Measurements from ENCODE around the gene AMIGO2. TPM values are rescaled to one million over a fixed set of nuclear protein-coding genes. Genes with fewer than 3 reads are reported as not detected.
"Not testable (repeated sequence)": the region's sequence is repeated elsewhere in the genome, so short reads cannot be mapped to it uniquely, and the experiment has no call there.

The AMIGO2 gene
- 34.4 TPM for polyA plus RNA-seq (2013, experiment 1 of 2)
- polyA plus RNA-seq (2013, experiment 2 of 2), result 39.7 TPM

GRCh38 chr12:47079468-47079980 lies at the start of gene AMIGO2, which contains the start of gene PCED1B:
AMIGO2 (minus strand) TSS chr12:47079959; CDS start chr12:47079002, 957 bp downstream.
PCED1B (plus strand) TSS chr12:47079621; CDS start chr12:47235064, 155,443 bp downstream.
- H3K4me1 ChIP-seq (ENCODE audit: control insufficient read depth, insufficient read depth, low read length, poor library complexity, severe bottlenecking), result peaks cover 23% of the 10 kb centered on the region
- no peaks in the 10 kb centered on the region for H3K9me3 ChIP-seq (ENCODE audit: control insufficient read depth, low read length)
- peaks cover 6% of the 10 kb centered on the region for H3K36me3 ChIP-seq (ENCODE audit: control insufficient read depth, insufficient read depth, low read length)
- peak within 1 kb of the TSS; percentile 79 for H3K27ac ChIP-seq (ENCODE audit: low read depth, low read length, severe bottlenecking)
- peak within 1 kb of the TSS; percentile 64 for H3K4me3 ChIP-seq (ENCODE audit: extremely low read depth, insufficient read depth, low read length, poor library complexity, severe bottlenecking)
- WGBS, 2 experiments (ENCODE audit: insufficient coverage in 2 of 2), result 0% methylated on average over 29 to 41 of the region's 58 CpGs

GRCh38 chr12:47126246-47126645 lies 46.5 kb upstream of the AMIGO2 start:
- no CpG with 5 or more reads among the region's 1 CpG for WGBS, 2 experiments (ENCODE audit: insufficient coverage in 2 of 2)

GRCh38 chr12:47124451-47124850 lies 44.7 kb upstream of the AMIGO2 start:
- 78% methylated on average over 1 of the region's 1 CpG; no CpG with 5 or more reads in 1 of the 2 experiments for WGBS, 2 experiments (ENCODE audit: insufficient coverage in 2 of 2)
- Histone ChIP-seq H3K27ac (ENCODE audit: low read depth, low read length, severe bottlenecking) (no peak overlapping the region), H3K9me3 (ENCODE audit: control insufficient read depth, low read length) (no peaks in the 10 kb centered on the region), H3K36me3 (ENCODE audit: control insufficient read depth, insufficient read depth, low read length) (no peaks in the 10 kb centered on the region), H3K4me1 (ENCODE audit: control insufficient read depth, insufficient read depth, low read length, poor library complexity, severe bottlenecking) (no peaks in the 10 kb centered on the region), H3K4me3 (ENCODE audit: extremely low read depth, insufficient read depth, low read length, poor library complexity, severe bottlenecking) (no peak overlapping the region)

More at GRCh38 chr12:47126246-47126645, 46.5 kb upstream of the AMIGO2 start:
- Histone ChIP-seq H3K36me3 (ENCODE audit: control insufficient read depth, insufficient read depth, low read length) (no peaks in the 10 kb centered on the region), H3K4me1 (ENCODE audit: control insufficient read depth, insufficient read depth, low read length, poor library complexity, severe bottlenecking) (no peaks in the 10 kb centered on the region), H3K27ac (ENCODE audit: low read depth, low read length, severe bottlenecking) (no peak overlapping the region), H3K9me3 (ENCODE audit: control insufficient read depth, low read length) (no peaks in the 10 kb centered on the region), H3K4me3 (ENCODE audit: extremely low read depth, insufficient read depth, low read length, poor library complexity, severe bottlenecking) (no peak overlapping the region)

GRCh38 chr12:47123730-47124129 lies 44.0 kb upstream of the AMIGO2 start:
- no peaks in the 10 kb centered on the region for H3K36me3 ChIP-seq (ENCODE audit: control insufficient read depth, insufficient read depth, low read length)
- no peaks in the 10 kb centered on the region for H3K9me3 ChIP-seq (ENCODE audit: control insufficient read depth, low read length)
- H3K4me1 ChIP-seq (ENCODE audit: control insufficient read depth, insufficient read depth, low read length, poor library complexity, severe bottlenecking), result no peaks in the 10 kb centered on the region
- H3K27ac ChIP-seq (ENCODE audit: low read depth, low read length, severe bottlenecking), result no peak overlapping the region
- no peak overlapping the region for H3K4me3 ChIP-seq (ENCODE audit: extremely low read depth, insufficient read depth, low read length, poor library complexity, severe bottlenecking)
- no CpG with 5 or more reads among the region's 1 CpG for WGBS, 2 experiments (ENCODE audit: insufficient coverage in 2 of 2)

- Histone ChIP-seq H3K4me3 (ENCODE audit: extremely low read depth, insufficient read depth, low read length, poor library complexity, severe bottlenecking) (no peak overlapping the region), H3K4me1 (ENCODE audit: control insufficient read depth, insufficient read depth, low read length, poor library complexity, severe bottlenecking) (no peaks in the 10 kb centered on the region), H3K9me3 (ENCODE audit: control insufficient read depth, low read length) (no peaks in the 10 kb centered on the region), H3K36me3 (ENCODE audit: control insufficient read depth, insufficient read depth, low read length) (no peaks in the 10 kb centered on the region), H3K27ac (ENCODE audit: low read depth, low read length, severe bottlenecking) (no peak overlapping the region)
- no CpG with 5 or more reads among the region's 1 CpG for WGBS, 2 experiments (ENCODE audit: insufficient coverage in 2 of 2)
Observed at GRCh38 chr12:47122602-47123001, 42.8 kb upstream of the AMIGO2 start.

GRCh38 chr12:47121146-47121545 lies 41.4 kb upstream of the AMIGO2 start:
- Histone ChIP-seq H3K4me3 (ENCODE audit: extremely low read depth, insufficient read depth, low read length, poor library complexity, severe bottlenecking) (no peak overlapping the region), H3K4me1 (ENCODE audit: control insufficient read depth, insufficient read depth, low read length, poor library complexity, severe bottlenecking) (no peaks in the 10 kb centered on the region), H3K27ac (ENCODE audit: low read depth, low read length, severe bottlenecking) (no peak overlapping the region), H3K9me3 (ENCODE audit: control insufficient read depth, low read length) (no peaks in the 10 kb centered on the region), H3K36me3 (ENCODE audit: control insufficient read depth, insufficient read depth, low read length) (no peaks in the 10 kb centered on the region)
- 88 to 100% methylated on average over 1 to 4 of the region's 5 CpGs for WGBS, 2 experiments (ENCODE audit: insufficient coverage in 2 of 2)

GRCh38 chr12:47120736-47121135 lies 41.0 kb upstream of the AMIGO2 start:
- Histone ChIP-seq H3K9me3 (ENCODE audit: control insufficient read depth, low read length) (no peaks in the 10 kb centered on the region), H3K27ac (ENCODE audit: low read depth, low read length, severe bottlenecking) (no peak overlapping the region)
- WGBS, 2 experiments (ENCODE audit: insufficient coverage in 2 of 2), result 100% methylated on average over 1 of the region's 3 CpGs; no CpG with 5 or more reads in 1 of the 2 experiments

GRCh38 chr12:47117305-47117704 lies 37.5 kb upstream of the AMIGO2 start:
- 100% methylated on average over 1 of the region's 3 CpGs; no CpG with 5 or more reads in 1 of the 2 experiments for WGBS, 2 experiments (ENCODE audit: insufficient coverage in 2 of 2)
- not testable (repeated sequence) for H3K4me1 ChIP-seq (ENCODE audit: control insufficient read depth, insufficient read depth, low read length, poor library complexity, severe bottlenecking); H3K9me3 ChIP-seq (ENCODE audit: control insufficient read depth, low read length); H3K4me3 ChIP-seq (ENCODE audit: extremely low read depth, insufficient read depth, low read length, poor library complexity, severe bottlenecking); H3K36me3 ChIP-seq (ENCODE audit: control insufficient read depth, insufficient read depth, low read length); H3K27ac ChIP-seq (ENCODE audit: low read depth, low read length, severe bottlenecking)

More at GRCh38 chr12:47120736-47121135, 41.0 kb upstream of the AMIGO2 start:
- no peak overlapping the region for H3K4me3 ChIP-seq (ENCODE audit: extremely low read depth, insufficient read depth, low read length, poor library complexity, severe bottlenecking)
- H3K36me3 ChIP-seq (ENCODE audit: control insufficient read depth, insufficient read depth, low read length), result no peaks in the 10 kb centered on the region
- H3K4me1 ChIP-seq (ENCODE audit: control insufficient read depth, insufficient read depth, low read length, poor library complexity, severe bottlenecking), result no peaks in the 10 kb centered on the region

- Histone ChIP-seq H3K4me3 (ENCODE audit: extremely low read depth, insufficient read depth, low read length, poor library complexity, severe bottlenecking) (no peak overlapping the region), H3K27ac (ENCODE audit: low read depth, low read length, severe bottlenecking) (no peak overlapping the region), H3K4me1 (ENCODE audit: control insufficient read depth, insufficient read depth, low read length, poor library complexity, severe bottlenecking) (no peaks in the 10 kb centered on the region), H3K9me3 (ENCODE audit: control insufficient read depth, low read length) (no peaks in the 10 kb centered on the region), H3K36me3 (ENCODE audit: control insufficient read depth, insufficient read depth, low read length) (no peaks in the 10 kb centered on the region)
- 96 to 100% methylated on average over 2 to 3 of the region's 5 CpGs for WGBS, 2 experiments (ENCODE audit: insufficient coverage in 2 of 2)
Observed at GRCh38 chr12:47114481-47114892, 34.7 kb upstream of the AMIGO2 start.

GRCh38 chr12:47112679-47113078 lies 32.9 kb upstream of the AMIGO2 start:
- WGBS, 2 experiments (ENCODE audit: insufficient coverage in 2 of 2), result 83 to 88% methylated on average over 2 of the region's 2 CpGs
- Histone ChIP-seq H3K36me3 (ENCODE audit: control insufficient read depth, insufficient read depth, low read length) (no peaks in the 10 kb centered on the region), H3K4me3 (ENCODE audit: extremely low read depth, insufficient read depth, low read length, poor library complexity, severe bottlenecking) (no peak overlapping the region), H3K4me1 (ENCODE audit: control insufficient read depth, insufficient read depth, low read length, poor library complexity, severe bottlenecking) (no peaks in the 10 kb centered on the region), H3K9me3 (ENCODE audit: control insufficient read depth, low read length) (no peaks in the 10 kb centered on the region), H3K27ac (ENCODE audit: low read depth, low read length, severe bottlenecking) (no peak overlapping the region)

GRCh38 chr12:47111854-47112253 lies 32.1 kb upstream of the AMIGO2 start:
- WGBS, 2 experiments (ENCODE audit: insufficient coverage in 2 of 2), result 100% methylated on average over 3 to 4 of the region's 6 CpGs
- Histone ChIP-seq H3K27ac (ENCODE audit: low read depth, low read length, severe bottlenecking) (no peak overlapping the region), H3K4me3 (ENCODE audit: extremely low read depth, insufficient read depth, low read length, poor library complexity, severe bottlenecking) (no peak overlapping the region), H3K9me3 (ENCODE audit: control insufficient read depth, low read length) (no peaks in the 10 kb centered on the region), H3K4me1 (ENCODE audit: control insufficient read depth, insufficient read depth, low read length, poor library complexity, severe bottlenecking) (no peaks in the 10 kb centered on the region), H3K36me3 (ENCODE audit: control insufficient read depth, insufficient read depth, low read length) (no peaks in the 10 kb centered on the region)

Measured in mesodermal cell (in vitro differentiated cells).